K562 treated with DMSO at 1 percent for 12 hours (cell line): Measurements from ENCODE around the gene PLSCR3. TPM values are rescaled to one million over a fixed set of nuclear protein-coding genes. Genes with fewer than 3 reads are reported as not detected.

Source experiments
- total RNA-seq: library from RNA; unstranded; fragments of 300-600 nt; gene quantifications from 2 replicates; pipeline ENCODE4 v1.2.3, GENCODE V29; 2022; ENCODE audit not compliant: insufficient read depth

PLSCR3 gene
- 7.2 and 9.4 TPM in 2 replicates for total RNA-seq

GRCh38 chr17:7394452-7395191 is at the start of gene PLSCR3:
Gene PLSCR3, minus strand, starts transcription at chr17:7394525. Its CDS starts 415 bp downstream, at chr17:7394110.

GRCh38 chr17:7439462-7440112 is 45.3 kb upstream of the PLSCR3 start, which contains the start of gene FGF11:
Gene FGF11, plus strand, starts transcription at chr17:7439512. Its CDS starts 109 bp downstream, at chr17:7439621.

GRCh38 chr17:7428557-7428956 is 34.2 kb upstream of the PLSCR3 start, which contains the start of gene SPEM3:
Gene SPEM3, plus strand, starts transcription at chr17:7428857. Its CDS starts 46 bp downstream, at chr17:7428903.

GRCh38 chr17:7425316-7425715 is 31.0 kb upstream of the PLSCR3 start, which contains the start of gene SPEM2:
Gene SPEM2, plus strand, starts transcription at chr17:7425616. Its CDS starts 73 bp downstream, at chr17:7425689.

DNA sequence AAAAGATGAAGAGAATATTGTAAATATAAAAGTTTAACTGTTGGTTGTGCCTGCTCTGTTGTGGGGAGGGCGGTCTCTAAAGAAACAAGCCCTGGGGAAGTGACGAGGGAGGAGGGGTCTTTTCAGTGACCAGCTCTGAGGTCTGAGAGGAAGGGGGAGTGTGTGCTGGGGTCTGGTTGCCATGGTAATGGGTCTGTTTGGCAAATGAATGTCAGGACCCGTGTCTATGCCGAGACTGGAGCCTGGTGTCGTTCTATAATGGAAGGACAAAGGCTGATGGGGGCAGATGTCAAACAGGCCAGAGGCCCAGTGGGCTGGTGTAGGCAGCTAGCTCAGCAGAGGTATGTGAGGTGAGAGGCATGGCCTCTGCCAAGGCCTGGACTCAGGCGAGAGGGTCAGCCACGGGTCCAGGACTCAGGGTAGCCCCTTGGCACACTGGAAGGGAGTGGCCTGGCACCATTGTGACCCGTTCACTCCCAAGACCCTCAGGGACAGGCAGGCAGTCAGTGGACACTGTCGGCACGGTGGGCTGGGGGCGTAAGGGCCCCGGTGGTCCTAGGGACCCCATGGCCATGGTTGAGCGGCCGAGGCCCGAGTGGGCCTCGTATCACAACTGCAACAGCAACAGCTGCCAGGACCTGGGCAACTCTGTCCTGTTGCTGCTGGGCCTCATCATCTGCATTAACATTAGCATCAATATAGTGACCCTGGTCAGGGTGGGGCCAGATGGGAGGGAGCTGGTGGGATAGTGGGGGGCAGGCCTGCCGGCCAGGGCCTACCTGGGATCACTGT is 25.7 kb upstream of the PLSCR3 start, which contains the start of gene SPEM1:
TSS of gene SPEM1 (plus strand) at position 506 of the 792 bp plus-strand sequence. CDS start at position 567, 61 bp downstream.

GRCh38 chr17:7407485-7408251 is 13.3 kb upstream of the PLSCR3 start, which contains the start of gene NLGN2:
Gene NLGN2, plus strand, starts transcription at chr17:7407845. Its CDS starts 411 bp downstream, at chr17:7408256.

GRCh38 chr17:7403977-7404736 is 9.8 kb upstream of the PLSCR3 start, which contains the start of gene TMEM256:
Gene TMEM256, minus strand, starts transcription at chr17:7404097. Its CDS starts 13 bp downstream, at chr17:7404084.

DNA sequence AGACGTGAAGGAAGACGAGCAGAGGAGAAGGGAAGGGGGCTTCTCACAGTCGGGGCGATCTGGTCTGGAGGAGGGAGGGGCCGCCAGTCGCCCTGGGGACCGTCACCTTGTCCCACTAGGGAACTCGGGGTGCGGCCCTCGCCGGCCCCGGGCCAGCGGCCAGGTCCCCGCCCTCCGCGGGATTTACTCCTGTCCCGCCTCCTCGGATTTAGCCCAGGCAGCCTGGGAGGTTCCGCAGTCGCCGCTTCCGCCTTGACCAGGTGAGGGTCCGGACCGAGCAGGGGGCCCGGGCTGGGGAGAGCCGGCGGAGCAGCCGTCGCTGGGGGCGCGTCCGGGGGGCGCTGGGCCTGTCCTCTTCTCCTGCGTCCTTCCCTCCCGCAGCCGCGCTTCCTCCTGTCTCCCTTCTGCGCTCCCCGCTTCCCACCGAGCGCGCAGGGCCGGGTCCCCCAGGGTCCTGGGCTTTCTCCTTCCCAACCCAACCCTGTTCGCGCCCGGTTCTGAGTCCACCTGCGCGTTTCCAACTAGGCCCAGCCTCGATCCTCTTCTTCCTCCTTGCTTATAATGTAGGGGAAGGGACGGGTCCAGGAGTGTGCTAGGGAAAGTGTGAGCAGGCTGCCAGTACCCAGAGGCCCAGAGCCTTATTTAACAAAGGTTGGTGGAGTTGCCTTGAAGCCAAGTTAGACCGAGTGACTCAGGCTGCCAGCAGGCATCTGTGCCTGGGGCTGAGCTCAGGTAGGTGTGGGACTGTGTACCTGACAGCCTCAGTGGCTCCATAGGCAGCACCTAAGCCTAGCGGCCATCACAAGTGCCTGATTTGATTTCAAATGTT is 13.3 kb downstream of the PLSCR3 start, which contains the start of gene TNK1:
TSS of gene TNK1 (plus strand) at position 235 of the 829 bp plus-strand sequence. CDS start 1,838 bp downstream, outside the sequence.

GRCh38 chr17:7355053-7355452 is 39.3 kb downstream of the PLSCR3 start, which contains the start of gene TMEM95:
Gene TMEM95, plus strand, starts transcription at chr17:7355156. Its CDS starts 49 bp downstream, at chr17:7355205.

GRCh38 chr17:7351665-7352502 is 42.4 kb downstream of the PLSCR3 start, which contains the start of gene KCTD11:
Gene KCTD11, plus strand, starts transcription at chr17:7352162.

Other genes with a start within 250 kb of the PLSCR3 start
- gene ASGR1, start 215.2 kb downstream of the PLSCR3 start, total RNA-seq = not detected in 2 replicates
- 2.6 and 2.8 TPM in 2 replicates for gene DLG4, start 174.7 kb downstream of the PLSCR3 start, total RNA-seq
- gene ACADVL, start 174.6 kb downstream of the PLSCR3 start, total RNA-seq = 256 and 286 TPM in 2 replicates
- 32.1 and 61.1 TPM in 2 replicates for gene DVL2, start 160.0 kb downstream of the PLSCR3 start, total RNA-seq
- 23.0 and 29.8 TPM in 2 replicates for gene PHF23, start 155.1 kb downstream of the PLSCR3 start, total RNA-seq
- gene GABARAP, start 152.1 kb downstream of the PLSCR3 start, total RNA-seq = 233 and 263 TPM in 2 replicates
- 60.4 and 70.5 TPM in 2 replicates for gene CTDNEP1, start 142.8 kb downstream of the PLSCR3 start, total RNA-seq
- 55.2 and 59.1 TPM in 2 replicates for gene ELP5, start 142.3 kb downstream of the PLSCR3 start, total RNA-seq
- gene CLDN7, start 132.0 kb downstream of the PLSCR3 start, total RNA-seq = 15.9 and 34.5 TPM in 2 replicates
- not detected in 2 replicates for gene SLC2A4, start 112.8 kb downstream of the PLSCR3 start, total RNA-seq
- gene YBX2, start 99.9 kb downstream of the PLSCR3 start, total RNA-seq = not detected in 2 replicates
- 279 and 294 TPM in 2 replicates for gene EIF5A, start 86.9 kb downstream of the PLSCR3 start, total RNA-seq
- gene GPS2, start 79.2 kb downstream of the PLSCR3 start, total RNA-seq = 43.1 and 74.6 TPM in 2 replicates
- 7.2 and 16.1 TPM in 2 replicates for gene NEURL4, start 65.2 kb downstream of the PLSCR3 start, total RNA-seq
- 2.4 and 3.7 TPM in 2 replicates for gene ACAP1, start 58.0 kb downstream of the PLSCR3 start, total RNA-seq
- 4.2 and 6.3 TPM in 2 replicates for gene KCTD11, start 42.4 kb downstream of the PLSCR3 start, total RNA-seq
- not detected in 2 replicates for gene TMEM95, start 39.4 kb downstream of the PLSCR3 start, total RNA-seq
- 4.7 and 6.0 TPM in 2 replicates for gene TNK1, start 13.4 kb downstream of the PLSCR3 start, total RNA-seq
- gene TMEM256, start 9.6 kb upstream of the PLSCR3 start, total RNA-seq = 43.4 and 76.9 TPM in 2 replicates
- gene NLGN2, start 13.3 kb upstream of the PLSCR3 start, total RNA-seq = 4.4 and 13.0 TPM in 2 replicates
- gene SPEM1, start 25.8 kb upstream of the PLSCR3 start, total RNA-seq = not detected in 2 replicates
- gene SPEM2, start 31.1 kb upstream of the PLSCR3 start, total RNA-seq = not detected in 2 replicates
- gene SPEM3, start 34.3 kb upstream of the PLSCR3 start, total RNA-seq = not detected in 2 replicates
- 12.3 and 12.6 TPM in 2 replicates for gene TMEM102, start 40.9 kb upstream of the PLSCR3 start, total RNA-seq
- gene FGF11, start 45.0 kb upstream of the PLSCR3 start, total RNA-seq = 3.8 and 6.1 TPM in 2 replicates
- gene CHRNB1, start 50.5 kb upstream of the PLSCR3 start, total RNA-seq = 10.1 and 10.9 TPM in 2 replicates
- 1.2 and 5.1 TPM in 2 replicates for gene ZBTB4, start 85.1 kb upstream of the PLSCR3 start, total RNA-seq
- not detected in 2 replicates for gene SLC35G6, start 86.9 kb upstream of the PLSCR3 start, total RNA-seq
- gene POLR2A, start 89.8 kb upstream of the PLSCR3 start, total RNA-seq = 19.1 and 87.4 TPM in 2 replicates
- 0.73 TPM in 1 of 2 replicates, not detected in the other for gene TNFSF12, start 154.5 kb upstream of the PLSCR3 start, total RNA-seq
- 2.0 TPM in 1 of 2 replicates, not detected in the other for gene TNFSF13, start 164.2 kb upstream of the PLSCR3 start, total RNA-seq
- gene SENP3, start 167.4 kb upstream of the PLSCR3 start, total RNA-seq = 34.6 and 35.9 TPM in 2 replicates
- 29.0 and 33.7 TPM in 2 replicates for gene CD68, start 185.1 kb upstream of the PLSCR3 start, total RNA-seq
- 58.4 and 59.6 TPM in 2 replicates for gene MPDU1, start 189.3 kb upstream of the PLSCR3 start, total RNA-seq
- 2.3 and 5.6 TPM in 2 replicates for gene SOX15, start 195.6 kb upstream of the PLSCR3 start, total RNA-seq
- gene FXR2, start 220.4 kb upstream of the PLSCR3 start, total RNA-seq = 43.7 and 60.0 TPM in 2 replicates
- 61.5 and 61.6 TPM in 2 replicates for gene SAT2, start 233.3 kb upstream of the PLSCR3 start, total RNA-seq
- not detected in 2 replicates for gene SHBG, start 235.6 kb upstream of the PLSCR3 start, total RNA-seq